Breast epithelium (tissue), 3 donors: ENCODE measurements around the gene ADSS2.

ENCODE experiments used
- POLR2A ChIP-seq: fragments of 450-650 bp; IDR thresholded peaks from one replicate; pipeline ENCODE4 v1.6.1; 2016; ENCODE audit warnings: antibody characterized with exemption, mild to moderate bottlenecking, moderate library complexity
- POLR2AphosphoS5 ChIP-seq, 3 donors: sonication (generic); formaldehyde crosslinking; IDR thresholded peaks; one replicate each; pipeline ENCODE4 v1.6.1; 2017; ENCODE audit warnings: antibody characterized with exemption in 3 of 3
- TF ChIP-seq, protein P1 (sequence below), 3 donors: fragments of 450-650 bp; IDR thresholded peaks; one replicate each; pipeline ENCODE4 v1.5.1; 2016 to 2017; ENCODE audit warnings: antibody characterized with exemption in 3 of 3, mild to moderate bottlenecking in 3 of 3, moderate library complexity in 3 of 3

- TF ChIP-seq, protein P1, sequence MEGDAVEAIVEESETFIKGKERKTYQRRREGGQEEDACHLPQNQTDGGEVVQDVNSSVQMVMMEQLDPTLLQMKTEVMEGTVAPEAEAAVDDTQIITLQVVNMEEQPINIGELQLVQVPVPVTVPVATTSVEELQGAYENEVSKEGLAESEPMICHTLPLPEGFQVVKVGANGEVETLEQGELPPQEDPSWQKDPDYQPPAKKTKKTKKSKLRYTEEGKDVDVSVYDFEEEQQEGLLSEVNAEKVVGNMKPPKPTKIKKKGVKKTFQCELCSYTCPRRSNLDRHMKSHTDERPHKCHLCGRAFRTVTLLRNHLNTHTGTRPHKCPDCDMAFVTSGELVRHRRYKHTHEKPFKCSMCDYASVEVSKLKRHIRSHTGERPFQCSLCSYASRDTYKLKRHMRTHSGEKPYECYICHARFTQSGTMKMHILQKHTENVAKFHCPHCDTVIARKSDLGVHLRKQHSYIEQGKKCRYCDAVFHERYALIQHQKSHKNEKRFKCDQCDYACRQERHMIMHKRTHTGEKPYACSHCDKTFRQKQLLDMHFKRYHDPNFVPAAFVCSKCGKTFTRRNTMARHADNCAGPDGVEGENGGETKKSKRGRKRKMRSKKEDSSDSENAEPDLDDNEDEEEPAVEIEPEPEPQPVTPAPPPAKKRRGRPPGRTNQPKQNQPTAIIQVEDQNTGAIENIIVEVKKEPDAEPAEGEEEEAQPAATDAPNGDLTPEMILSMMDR (IDR thresholded peaks at IDR 0.05) = no peak
- no peak for TF ChIP-seq POLR2AphosphoS5 (IDR thresholded peaks at IDR 0.05)
- TF ChIP-seq POLR2A = no peak
Observed at GRCh38 chr1:244395965-244396364, 55.7 kb downstream of the ADSS2 start.
